Measurements from ENCODE around the gene PPP1R10.
A peak's percentile ranks its signal among the peaks of the same experiment; 100 is the strongest.
"Not testable (repeated sequence)": the region's sequence is repeated elsewhere in the genome, so short reads cannot be mapped to it uniquely, and the experiment has no call there.

The PPP1R10 gene

DNA sequence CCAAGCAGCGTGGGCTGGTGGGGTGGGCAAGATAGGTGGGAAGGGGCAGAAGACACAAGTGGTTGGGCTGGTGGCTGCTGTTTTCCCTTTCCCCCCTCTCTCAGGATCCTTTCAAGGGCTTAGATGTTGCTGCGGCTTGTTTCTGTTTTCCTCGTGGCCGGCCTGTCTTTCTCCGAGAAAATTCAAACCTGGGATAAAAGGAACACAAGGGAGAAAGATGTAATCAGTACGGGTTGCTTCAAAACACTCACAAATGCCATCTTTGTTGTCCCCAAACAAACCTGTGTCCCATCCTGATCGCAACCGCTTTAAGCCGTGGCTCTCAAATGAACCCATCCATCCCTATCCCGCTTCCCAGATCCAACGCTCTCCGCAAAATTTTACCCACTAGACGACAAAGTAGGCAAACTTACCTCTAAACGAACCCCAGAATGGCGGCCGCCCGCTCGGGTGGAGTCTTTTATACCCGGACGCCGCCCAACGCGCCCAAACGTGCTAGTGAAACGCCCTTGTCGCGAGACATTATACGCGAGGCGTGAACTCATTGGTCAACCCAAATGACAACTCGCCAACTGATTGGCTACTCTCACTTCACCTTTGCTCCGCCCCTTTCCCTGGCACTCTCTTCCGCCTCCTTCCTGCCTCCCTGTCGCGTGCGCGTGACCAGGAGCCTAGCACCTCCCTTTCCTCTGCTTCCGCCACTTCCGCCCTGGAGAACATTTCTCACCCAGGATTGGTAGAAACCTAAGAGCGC lies at the start of gene PPP1R10:
PPP1R10 (minus strand) TSS at position 433 of the 754 bp plus-strand sequence. CDS start 7,299 bp downstream, outside the sequence.
- peak; percentile 72 for DNase-seq (ENCODE audit: low spot score)

DNA sequence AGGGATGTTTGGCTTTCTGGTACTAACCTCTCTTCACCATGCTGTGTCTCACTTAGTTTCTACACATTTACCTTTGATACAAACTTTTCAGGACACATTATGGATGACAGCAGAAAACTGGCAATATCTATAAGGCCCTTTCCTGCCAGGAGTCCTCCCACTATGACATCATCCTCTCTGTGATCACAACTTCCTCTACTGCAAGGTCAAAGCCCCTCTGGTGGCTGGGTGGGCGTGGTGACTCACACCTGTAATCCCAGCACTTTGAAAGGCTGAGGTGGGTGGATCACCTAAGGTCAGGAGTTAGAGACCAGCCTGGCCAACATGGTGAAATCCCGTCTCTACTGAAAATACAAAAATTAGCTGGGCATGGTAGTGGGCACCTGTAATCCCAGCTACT lies 49.3 kb upstream of the PPP1R10 start:
- DNase-seq (ENCODE audit: low spot score), result not testable (repeated sequence)

DNA sequence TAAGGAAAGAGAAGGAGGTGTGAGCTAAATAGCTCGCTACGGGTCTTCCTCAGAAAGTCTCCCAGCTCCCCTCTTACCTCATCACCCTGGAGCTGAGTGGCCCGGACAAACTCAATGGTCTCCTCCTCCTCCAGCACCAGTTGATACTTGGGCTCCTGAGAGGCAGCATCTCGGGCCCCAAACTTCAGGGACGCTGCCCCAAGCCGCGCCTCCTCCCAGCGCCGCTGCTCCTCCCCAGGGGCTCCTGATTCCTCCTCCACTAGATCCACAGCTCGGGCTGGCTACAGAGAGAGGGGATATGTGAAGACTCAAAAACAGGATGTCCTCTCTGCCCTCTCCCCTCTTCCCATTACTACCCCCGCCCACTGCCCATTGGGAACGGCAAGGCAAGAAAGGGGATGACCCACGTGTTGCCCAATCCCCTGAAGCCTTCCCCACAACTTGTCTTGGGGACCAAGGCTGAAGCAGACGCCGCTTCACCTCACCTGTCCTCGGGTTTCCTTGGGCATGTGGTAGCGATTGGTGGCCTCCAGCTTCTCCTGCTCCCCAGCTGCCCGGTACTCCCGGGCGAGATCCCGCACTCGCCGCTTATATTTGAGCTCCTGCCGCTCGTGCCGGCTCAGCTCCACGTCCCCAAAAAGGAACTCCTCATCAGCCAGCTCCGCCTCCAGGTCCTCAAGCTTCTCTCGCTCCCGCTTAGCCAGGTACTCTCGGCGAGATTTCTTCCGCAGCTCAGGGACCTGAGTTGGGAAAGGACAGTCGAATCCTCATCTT lies 48.1 kb upstream of the PPP1R10 start:
- no peak for DNase-seq (ENCODE audit: low spot score)

DNA sequence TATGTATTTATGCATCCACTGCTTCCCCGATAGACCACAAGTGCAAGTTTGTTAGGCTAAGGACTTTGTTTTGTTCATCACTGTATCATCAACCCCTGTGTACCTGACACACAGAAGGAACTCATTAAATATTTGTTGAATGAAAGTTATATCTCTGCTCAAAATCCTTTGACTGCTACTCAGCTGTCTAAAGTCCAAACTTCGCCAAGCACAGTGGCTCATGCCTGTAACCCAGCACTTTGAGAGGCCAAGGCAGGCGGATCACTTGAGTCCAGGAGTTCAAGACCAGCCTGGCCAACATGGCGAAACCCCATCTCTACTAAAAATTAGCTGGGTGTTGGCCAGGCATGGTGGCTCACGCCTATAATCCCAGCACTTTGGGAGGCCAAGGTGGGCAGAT lies 40.9 kb upstream of the PPP1R10 start:
- not testable (repeated sequence) for DNase-seq (ENCODE audit: low spot score)

DNA sequence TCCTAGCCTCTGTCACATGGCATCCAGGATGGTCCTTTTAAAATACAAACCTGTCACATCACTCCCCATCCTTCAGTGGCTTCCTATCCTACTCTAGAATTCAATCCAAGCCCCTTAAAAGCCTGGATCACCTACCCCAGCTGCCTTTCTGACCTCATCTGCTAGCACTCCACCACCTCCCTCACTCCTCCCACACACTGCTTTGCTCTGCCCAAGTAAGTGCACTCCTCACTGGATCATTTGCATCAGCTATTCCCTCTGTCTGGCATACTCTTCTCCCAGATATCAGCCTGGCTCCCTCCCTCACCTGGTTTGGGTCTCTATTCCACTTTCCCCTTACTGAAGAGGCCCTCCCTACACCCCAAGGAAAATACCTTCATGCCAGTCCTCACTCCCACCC lies 40.4 kb upstream of the PPP1R10 start:
- no peak for DNase-seq (ENCODE audit: low spot score)

DNA sequence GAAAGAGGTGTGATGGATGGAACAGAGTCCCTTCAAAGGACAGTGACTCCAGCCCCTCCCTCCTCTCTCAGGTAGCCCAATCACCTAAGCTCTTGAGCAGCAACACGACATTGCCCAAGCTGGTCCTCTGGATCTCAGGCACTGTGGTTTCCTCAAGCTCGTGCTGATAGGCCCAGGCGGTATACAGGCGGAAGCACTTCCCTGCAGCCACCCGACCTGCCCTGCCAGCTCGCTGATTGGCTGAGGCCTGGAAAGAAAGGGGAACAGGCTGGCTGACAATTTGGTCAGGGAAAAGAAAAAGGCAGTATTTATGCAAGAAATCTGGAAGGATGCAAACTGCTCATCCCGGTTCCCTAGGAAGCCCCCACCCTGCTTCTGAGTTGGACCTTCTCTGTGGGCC lies 39.5 kb upstream of the PPP1R10 start:
- DNase-seq (ENCODE audit: low spot score), result no peak

DNA sequence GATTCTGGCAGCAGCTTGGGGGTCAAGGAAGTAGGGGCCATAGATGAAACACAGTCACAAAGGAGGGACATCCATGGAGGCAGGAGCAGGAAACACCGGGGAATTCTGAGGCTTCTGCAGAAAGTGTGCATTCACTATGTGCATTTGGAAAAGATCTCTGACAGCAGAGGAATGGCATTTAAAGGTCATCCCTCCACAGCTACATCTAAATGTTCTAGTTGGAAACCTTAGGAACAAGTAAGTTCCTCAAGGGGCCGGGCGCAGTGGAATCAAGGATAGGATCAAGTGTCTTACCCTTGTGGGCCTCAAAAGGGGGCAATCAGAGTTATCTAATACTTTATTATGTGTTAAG lies 38.7 kb upstream of the PPP1R10 start:
- DNase-seq (ENCODE audit: low spot score), result no peak

DNA sequence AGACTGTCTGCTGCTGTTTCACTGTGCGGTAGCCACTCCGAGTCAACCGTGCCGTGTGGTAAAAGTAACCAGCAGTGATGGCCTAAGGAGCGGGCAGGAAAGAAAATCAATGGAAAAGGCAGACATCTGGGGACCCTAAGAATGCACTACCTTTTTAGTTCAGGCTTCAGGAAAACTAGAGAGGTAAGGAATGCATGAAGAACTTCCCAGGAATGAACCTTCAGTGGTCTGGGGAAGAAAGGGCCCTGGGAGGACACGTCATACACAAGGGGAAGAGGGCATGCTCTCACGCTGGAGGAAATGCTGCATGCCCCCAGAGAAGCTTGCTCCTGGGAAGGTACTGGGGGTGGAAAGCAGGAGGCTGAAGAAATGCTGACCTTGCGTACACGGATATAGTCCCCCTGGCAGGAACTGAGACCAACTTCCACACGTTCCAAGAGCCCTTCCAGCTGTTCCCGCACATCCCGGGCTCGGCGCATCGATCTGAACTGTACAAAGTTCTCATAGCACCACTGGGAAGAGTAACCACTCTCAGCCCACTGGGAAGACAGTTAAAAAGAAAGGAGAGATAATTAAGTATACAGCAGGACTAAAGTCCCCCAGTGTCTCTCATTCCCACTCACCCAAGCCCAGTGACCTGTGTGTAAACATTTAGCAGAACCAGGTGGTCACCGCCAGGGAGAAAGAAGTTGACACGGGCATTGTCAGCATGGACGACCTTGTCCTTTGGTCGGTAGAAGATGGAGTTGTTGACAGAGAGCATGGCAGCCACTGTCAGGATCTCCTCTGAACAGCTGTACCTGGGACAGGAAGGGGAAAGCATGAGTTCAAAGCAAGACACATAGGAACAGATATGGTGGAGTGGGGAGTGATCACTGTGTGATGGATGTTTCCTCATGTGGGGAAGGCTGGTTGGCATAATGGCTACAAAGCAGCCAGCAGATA lies 38.0 kb upstream of the PPP1R10 start:
- no peak for DNase-seq (ENCODE audit: low spot score)

DNA sequence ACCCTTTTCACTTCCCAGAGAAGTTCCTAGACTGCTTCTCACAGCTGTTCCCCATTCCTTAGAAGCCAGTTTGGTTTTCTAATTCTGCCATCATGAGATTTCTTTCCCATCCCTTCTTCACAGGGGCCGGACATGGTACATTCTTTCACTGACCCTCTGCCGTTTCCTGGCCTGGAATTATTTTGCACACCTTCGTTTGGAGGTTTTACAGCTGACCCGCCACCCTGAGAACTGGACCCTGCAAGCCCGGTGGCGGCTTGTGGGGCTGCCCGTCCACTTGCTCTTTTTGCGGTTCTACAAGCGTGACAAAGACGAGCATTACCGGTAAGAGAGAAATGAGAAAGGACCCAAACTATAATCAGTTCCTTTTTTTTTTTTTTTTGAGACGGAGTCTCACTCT lies 34.1 kb upstream of the PPP1R10 start:
- DNase-seq (ENCODE audit: low spot score), result no peak

DNA sequence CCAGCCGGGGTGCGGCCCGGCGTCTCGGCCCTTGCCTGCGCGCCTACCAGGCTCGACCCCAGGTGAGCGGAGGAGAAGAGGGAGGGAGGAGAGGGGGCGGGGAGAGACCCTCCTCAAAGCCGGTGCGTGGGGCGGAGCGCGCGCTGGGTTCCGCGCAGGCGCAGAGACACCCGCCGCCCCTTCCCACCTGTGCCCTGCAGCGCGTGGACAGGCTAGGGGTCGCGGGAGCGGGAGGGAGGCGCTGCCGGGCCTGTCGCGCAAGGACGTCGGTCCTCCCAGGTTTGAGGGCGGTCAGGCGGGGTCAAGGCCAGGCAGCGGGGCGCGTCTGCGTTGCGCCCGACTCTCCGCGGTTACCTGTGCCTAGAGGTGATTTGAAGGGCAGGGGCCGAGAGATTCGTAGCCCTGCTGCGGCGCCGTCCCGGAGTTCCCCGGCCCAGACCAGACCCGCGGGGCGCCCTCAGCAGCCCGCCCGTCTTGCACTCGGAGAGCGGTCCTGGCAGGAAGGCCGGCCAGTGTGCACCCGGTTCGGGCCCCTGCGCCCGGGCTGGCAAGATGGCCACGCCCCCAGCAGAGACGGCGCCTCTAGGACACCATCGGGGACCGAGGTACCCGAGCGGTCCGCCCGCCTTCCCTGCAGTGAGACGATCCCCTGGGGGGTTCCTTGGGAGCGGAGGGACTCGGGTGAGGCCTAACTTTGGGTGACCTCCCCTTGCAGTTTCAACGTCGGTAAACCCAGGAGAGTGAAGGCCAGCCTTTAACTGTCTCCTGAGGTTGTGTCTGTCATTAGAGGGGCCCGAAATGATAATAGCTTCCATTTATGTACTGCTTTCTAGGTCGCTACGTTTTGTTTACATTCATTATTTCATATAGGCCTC lies 30.4 kb upstream of the PPP1R10 start:
- peak; percentile 78 for DNase-seq (ENCODE audit: low spot score)

DNA sequence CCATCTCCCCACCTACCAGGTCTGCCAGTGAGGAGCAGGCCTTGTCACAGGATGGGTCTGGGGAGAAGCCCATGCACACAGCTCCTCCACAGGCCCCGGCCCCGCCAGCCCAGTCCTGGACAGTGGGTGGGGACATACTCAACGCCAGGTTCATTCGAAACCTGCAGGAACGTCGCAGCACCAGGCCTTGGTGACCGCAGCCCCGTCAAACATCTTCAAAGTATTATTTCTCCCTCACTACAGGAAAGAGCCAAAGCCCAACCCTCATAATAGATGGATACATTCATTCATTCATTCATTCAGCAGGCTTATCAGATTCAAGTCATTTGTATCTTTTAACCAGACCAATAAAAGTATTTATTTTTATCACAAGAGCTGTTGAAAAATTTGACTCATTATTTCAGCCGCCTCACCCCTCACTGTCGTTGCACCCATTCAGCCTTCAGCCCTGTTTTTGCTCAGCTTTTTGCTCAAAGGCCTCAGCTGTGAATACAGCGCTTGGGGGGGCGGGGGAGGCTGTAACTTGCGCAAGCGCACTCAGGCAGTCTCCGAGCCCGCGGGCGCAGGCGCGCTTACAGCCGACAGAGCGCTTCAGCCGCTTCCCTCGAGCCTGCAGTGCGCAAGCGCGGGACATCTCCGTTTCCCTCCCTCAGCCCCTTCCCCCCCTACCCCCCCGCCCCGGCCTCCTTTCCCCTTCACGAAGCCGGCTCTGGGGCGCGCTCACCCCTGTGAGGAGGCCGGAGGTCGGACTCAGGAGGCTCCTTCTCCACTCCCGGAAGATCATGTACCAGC lies 29.6 kb upstream of the PPP1R10 start, which contains the start of gene C6orf136:
C6orf136 (plus strand) TSS at position 684 of the 792 bp plus-strand sequence; CDS start at position 783, 99 bp downstream.
- DNase-seq (ENCODE audit: low spot score), result peak; percentile 89

DNA sequence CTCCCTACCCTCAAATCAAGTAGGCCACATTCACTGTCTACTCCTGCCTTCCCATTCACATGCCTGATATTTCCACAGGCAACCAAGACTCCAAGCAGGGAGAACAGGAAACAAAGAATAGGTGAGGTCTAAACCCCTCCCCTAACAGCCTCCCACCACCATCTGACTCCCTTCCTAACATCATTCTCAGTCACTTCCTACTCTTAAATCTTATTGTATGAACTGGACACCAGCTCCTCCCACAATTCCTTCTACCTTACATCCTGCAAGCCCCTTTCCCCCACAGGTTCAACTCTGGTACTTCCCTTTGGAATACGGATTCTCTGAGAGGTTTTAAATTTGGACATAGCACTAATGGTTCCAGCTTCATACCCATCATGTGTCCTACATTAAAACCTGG lies 28.9 kb upstream of the PPP1R10 start:
- no peak for DNase-seq (ENCODE audit: low spot score)

DNA sequence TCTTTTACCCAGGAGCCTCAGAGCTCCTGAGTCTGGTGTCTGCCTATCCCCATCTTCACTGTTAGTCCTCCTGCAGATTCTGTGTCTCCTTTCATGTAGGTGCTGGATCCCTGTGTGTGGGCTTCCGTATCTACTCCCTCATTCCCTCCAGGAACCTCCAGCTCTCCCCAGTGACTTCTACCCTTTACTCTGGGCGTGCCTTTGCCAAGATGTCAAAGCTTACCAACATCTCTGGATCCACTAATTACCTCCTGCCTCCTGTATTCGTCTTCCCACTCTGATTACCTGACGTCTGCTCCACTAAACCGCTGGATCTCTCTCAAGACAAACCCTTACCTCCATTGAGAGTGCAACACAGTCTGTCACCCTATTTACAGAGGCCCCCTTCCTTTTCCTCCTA lies 27.7 kb upstream of the PPP1R10 start:
- no peak for DNase-seq (ENCODE audit: low spot score)

DNA sequence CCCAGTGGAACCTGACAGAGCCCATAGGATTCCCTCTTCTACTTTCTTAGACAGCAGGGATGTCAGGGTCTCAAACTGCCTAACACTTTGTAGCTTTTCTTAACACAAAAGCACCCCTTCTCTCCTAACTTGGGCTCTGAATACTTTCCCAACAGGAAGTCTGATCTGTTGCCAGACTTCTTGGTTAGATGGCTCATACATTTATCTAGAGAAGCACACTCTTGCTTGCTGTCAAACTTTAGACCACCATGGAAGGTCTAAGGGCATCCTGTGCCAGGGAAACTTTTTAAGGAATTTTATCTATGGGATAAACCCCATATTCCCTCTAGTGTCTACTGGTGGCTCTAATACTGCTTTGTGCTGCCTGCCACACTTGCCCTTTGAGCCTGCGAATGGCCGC lies 26.6 kb upstream of the PPP1R10 start:
- DNase-seq (ENCODE audit: low spot score), result no peak

DNA sequence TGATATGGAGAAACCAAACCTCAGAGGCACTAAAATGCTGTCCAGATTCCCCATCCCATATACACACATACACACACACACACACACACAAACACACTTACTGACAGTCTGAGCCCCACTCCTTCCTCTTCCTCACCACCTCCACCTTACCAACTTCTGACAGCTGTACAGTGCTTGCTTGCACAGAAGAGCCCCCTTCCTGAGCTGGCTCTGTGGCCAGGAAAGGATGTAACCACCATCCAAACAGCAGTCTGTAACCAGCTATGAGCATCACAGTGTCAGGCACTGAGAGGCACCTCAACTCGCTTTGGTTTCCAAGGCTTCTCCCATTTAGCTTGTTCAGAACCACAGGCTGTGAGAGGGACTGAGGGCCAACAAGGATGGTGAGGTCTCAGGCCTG lies 24.0 kb upstream of the PPP1R10 start:
- no peak for DNase-seq (ENCODE audit: low spot score)

DNA sequence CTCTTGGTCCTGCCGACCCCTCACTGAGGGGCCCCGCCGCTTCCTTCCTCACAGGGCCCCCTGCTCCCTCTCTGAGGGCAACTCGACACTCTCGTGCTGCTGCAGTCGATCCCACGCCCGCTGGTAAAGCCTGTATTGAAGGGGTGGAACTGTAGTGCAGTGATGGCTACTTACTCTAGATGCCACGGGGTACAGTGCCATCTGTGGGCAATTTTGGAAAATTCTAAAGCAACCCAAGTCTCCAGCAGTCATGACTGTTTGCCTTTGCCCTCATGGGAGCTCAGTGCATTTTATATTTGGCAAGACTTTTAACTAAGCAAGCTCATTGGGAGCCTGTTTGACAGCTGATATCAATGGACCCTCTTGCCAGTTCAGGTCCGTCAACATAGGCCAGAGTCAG lies 23.4 kb upstream of the PPP1R10 start:
- no peak for DNase-seq (ENCODE audit: low spot score)

DNA sequence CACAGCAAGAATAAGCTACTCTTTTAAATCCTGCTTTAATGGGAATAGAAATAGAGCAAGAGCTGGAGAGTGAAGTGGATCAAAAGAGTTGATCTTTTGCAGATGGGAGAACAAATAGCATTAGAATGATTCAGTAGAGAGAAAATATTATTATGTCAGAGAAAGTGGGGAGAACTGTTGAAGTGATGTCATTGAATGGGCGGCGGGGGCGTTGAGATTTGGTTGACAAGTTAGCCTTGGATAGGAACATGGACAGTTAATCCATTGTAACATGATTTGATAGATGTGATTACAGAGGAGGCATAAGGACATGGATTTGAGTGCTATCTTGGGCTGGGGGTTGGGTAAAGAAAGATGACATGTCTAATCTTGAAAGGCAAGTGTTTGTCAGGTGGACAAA lies 18.8 kb upstream of the PPP1R10 start:
- no peak for DNase-seq (ENCODE audit: low spot score)

DNA sequence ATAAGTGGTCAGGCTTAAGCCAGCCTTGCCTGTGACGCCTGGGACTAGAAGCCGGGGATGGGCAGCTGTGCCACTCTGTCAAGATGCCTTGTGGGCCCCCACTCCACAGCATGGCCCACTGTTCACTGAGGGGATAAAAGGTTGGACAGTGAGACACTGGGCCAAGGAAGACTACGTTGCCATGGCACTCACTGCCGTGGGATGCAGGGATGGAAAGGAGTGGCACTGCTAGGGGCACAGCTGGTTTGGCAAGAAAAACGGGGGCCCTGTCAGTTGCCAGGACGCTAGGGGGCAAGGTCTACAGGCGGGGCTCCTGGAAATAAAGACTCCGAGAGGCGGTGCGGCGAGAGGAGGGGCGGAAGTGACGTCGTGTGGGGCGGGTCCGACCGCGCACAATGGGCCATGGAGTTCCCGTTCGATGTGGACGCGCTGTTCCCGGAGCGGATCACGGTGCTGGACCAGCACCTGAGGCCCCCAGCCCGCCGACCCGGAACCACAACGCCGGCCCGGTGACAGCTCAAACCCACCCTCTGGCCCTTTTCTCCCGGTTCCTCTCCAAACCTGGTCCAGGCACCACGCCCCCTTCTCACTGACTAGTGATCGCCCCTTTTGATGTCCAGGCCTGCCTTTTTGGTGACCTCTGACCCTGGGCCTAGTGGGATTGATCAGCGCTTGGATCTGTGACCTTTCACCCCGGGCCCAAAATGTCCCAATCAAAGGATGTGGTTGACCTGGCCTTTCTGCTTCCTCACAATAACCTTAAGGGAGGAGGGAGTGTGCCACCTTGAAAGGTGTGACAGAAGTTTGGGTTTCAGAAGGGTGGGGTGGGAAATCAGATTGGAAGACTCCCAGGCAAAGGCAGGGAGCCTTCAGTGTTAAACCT lies 9.7 kb upstream of the PPP1R10 start, which contains the start of gene ATAT1:
ATAT1 (plus strand) TSS at position 391 of the 883 bp plus-strand sequence.
- no peak for DNase-seq (ENCODE audit: low spot score)

DNA sequence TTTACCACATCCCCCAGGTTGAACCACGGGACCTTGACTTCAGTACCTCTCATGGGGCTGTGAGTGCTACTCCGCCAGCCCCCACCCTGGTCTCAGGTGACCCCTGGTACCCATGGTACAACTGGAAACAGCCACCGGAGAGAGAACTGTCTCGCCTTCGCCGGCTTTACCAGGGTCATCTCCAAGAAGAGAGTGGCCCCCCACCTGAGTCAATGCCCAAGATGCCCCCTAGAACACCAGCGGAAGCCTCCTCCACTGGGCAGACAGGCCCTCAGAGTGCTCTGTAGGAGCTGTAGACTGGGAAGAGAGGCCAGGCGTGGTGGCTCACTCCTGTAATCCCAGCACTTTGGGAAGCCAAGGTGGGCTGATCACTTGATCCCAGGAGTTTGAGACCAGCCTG lies 8.5 kb upstream of the PPP1R10 start:
- DNase-seq (ENCODE audit: low spot score), result no peak

Measured in HuH-7.5 (cell line).